KOPT-K1 (cell line): ENCODE measurements around the gene ROBO3.

Experiments
- H3K27ac ChIP-seq: fragments of 200-600 bp; sonication (generic); 2 replicates; pipeline ENCODE4 v1.5.1; 2016; ENCODE audit warnings: antibody characterized with exemption, mild to moderate bottlenecking, low read depth, low read length; ENCODE audit not compliant: poor library complexity, severe bottlenecking
- H3K36me3 ChIP-seq: fragments of 200-600 bp; sonication (generic); 2 replicates; pipeline ENCODE4 v1.5.1; 2017; ENCODE audit warnings: antibody characterized with exemption, mild to moderate bottlenecking, low read length, moderate library complexity; ENCODE audit not compliant: insufficient read depth
- H3K9me3 ChIP-seq: fragments of 200-600 bp; sonication (generic); 2 replicates; pipeline ENCODE4 v1.5.1; 2017; ENCODE audit warnings: antibody characterized with exemption, low read length, mild to moderate bottlenecking; ENCODE audit not compliant: insufficient read depth, poor library complexity, severe bottlenecking

The ROBO3 gene

DNA sequence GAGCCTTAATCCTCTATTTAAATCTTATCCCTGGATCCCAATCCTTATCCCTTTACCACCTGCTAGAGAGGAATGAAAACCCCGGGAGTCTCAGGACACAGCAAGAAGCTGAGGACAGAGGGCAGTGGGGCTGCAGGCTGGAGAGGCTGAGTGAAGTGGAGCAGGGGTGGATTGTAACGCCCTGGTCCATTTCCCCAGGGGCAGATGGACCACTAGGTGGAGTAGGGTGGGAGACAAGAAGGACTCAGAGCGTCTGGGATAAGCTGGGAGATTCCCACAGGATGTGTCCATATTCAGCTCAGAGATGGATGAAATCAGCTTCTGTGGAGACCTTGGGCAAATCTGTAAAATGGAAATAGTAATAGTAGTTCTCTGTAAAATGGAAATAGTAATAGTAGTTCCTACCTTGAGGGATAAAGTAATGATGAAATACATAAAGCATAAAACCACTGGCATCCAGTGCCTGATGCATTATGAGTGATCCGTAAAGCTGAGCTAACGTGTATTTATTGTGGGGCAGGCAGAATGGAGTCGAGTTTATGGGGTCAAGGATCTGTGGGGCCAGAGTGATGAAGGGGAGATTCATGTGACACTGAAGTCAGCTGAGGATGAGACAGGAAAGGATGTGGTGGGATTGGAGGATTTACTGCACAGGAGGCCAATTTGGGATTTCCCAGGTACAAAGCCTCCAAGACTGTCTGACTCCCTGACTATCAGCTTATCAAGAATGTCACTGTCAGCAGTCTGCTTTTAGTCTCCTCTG lies 34.3 kb downstream of the ROBO3 start:
- no peak overlapping the region for H3K27ac ChIP-seq
- no peaks in the 10 kb centered on the region for H3K36me3 ChIP-seq
- H3K9me3 ChIP-seq, result no peaks in the 10 kb centered on the region

DNA sequence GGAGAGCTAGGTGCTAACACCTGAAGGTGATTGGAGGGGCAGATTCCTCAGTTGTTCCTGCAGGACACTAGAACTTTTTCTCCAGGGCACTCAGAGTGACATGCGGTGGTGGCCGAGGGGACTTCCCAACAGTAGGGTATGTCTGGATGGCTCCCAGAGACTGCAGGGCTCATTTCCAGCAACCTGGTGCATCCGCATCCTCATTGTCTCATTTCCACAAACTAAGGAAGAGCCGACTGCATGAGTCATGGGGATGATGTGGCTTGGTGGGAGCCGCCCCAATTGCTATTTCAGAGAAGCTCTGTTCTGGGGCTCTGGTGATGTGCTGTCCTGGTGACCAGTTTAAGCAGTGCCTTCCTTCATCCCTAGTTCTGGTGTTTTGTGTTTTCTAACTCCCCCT lies 35.2 kb downstream of the ROBO3 start:
- H3K9me3 ChIP-seq, result no peaks in the 10 kb centered on the region
- no peak overlapping the region for H3K27ac ChIP-seq

GRCh38 chr11:124902616-124903015 lies 37.4 kb downstream of the ROBO3 start:
- Histone ChIP-seq H3K9me3 (no peaks in the 10 kb centered on the region), H3K36me3 (no peaks in the 10 kb centered on the region), H3K27ac (no peak overlapping the region)

More for the DNA sequence above, 35.2 kb downstream of the ROBO3 start:
- H3K36me3 ChIP-seq, result no peaks in the 10 kb centered on the region

DNA sequence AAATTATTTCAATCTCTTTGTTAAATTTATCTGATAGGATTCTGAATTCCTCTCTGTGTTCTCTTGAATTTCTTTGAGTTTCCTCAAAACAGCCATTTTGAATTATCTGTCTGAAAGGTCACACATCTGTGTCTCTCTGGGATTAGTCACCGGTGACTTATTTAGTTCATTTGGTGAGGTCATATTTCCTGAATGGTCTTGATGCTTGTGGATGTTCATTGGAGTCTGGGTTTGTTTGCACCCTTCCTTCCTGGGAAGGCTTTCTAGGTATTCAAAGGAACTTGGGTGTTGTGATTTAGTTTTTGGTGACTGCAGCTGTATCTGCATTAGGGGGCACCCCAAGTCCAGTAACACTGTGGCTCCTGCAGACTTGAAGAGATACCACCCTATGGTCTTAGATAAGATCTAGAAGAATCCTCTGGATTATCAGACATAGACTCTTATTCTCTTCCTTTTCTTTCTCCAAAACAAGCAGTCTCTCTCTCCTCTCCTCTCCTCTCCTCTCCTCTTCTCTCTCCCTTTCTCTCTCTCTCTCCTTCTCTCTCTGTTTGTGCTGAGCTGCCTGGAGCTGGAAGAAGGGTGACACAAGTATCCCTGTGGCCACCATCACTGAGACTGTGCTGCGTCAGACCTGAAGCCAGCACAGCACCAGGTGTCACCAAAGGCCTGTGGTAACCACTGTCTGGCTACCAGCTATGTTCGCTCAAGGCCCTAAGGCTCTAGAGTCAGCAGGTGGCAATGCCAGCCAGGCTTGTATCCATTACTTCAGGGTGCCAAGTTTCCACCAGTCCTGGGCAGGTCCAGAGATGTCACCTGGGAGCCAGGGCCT lies 50.5 kb downstream of the ROBO3 start:
- Histone ChIP-seq H3K9me3 (peaks cover 20% of the 10 kb centered on the region), H3K36me3 (no peaks in the 10 kb centered on the region), H3K27ac (no peak overlapping the region)

GRCh38 chr11:124916370-124916710 lies 51.1 kb downstream of the ROBO3 start:
- peaks cover 16% of the 10 kb centered on the region for H3K9me3 ChIP-seq
- no peaks in the 10 kb centered on the region for H3K36me3 ChIP-seq
- H3K27ac ChIP-seq, result no peak overlapping the region

DNA sequence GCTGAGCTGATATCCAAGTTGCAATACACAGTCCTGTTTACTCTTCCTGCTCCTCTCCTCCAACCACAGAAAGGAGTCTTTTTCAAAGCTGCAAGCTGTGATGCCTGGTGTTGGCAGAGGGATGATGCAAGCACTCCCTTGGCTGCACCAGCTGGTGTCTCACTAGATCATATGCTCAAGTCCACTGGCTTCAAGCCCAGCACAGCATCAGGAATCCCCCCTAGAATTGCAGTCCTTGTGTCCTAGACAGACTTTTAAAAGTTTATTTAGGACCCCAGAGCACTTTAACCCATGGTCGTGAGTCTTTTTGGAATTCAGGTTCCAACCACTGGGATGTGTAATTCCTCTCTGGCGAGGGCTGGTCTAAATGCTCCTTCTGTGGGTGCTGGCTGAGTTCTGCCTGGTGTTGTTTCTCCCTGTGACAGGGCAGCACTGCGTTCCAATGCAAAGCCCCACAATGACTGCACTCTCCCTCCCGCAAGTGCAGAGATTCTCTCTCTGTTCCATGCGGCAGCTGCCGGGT lies 51.9 kb downstream of the ROBO3 start:
- H3K9me3 ChIP-seq, result peaks cover 7% of the 10 kb centered on the region

DNA sequence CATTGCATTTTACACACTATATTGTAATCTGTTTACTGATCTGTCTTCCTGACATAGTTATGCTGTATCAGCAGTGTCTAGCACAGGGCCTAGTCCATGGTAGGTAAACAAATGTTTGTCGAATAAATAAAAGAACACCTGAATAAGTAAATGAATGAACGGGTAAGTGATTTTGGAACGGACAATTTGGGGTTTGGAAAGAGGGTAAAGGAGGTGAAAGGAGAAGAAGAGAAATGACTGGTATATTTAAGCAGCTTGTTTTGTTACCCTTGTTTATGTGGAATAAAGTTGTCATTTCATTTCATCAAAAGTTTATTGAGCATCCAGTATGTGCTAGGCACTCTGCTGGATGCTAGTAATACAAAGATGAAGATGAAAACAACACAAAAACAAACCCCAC lies 53.7 kb downstream of the ROBO3 start, which contains the start of gene HEPN1:
HEPN1 (plus strand) TSS at position 301 of the 400 bp plus-strand sequence.
- H3K9me3 ChIP-seq, result no peaks in the 10 kb centered on the region
- H3K27ac ChIP-seq, result no peak within 1 kb of the TSS
- no peaks in the 10 kb centered on the region for H3K36me3 ChIP-seq

More for the DNA sequence above, 51.9 kb downstream of the ROBO3 start:
- H3K36me3 ChIP-seq, result no peaks in the 10 kb centered on the region
- H3K27ac ChIP-seq, result no peak overlapping the region

DNA sequence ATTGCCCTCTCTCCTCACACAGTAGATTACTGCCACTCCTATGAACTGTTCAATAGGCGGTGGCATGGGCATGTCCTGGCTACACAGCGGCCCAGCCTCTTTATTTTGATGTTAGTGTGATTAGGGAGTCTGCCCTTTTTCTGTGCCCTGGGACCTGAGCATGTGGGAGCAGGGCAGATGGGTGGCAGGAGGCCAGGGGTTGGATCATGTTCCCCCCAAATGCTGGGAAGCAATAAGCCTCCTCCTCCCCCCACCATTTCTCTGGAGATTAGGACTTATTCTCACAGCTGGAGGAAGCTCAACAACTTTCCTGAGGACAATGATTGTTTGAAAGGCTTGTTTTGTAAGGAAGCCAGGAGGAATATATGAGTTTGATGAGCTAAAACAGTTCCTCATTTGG lies 54.7 kb downstream of the ROBO3 start:
- Histone ChIP-seq H3K36me3 (no peaks in the 10 kb centered on the region), H3K27ac (no peak overlapping the region), H3K9me3 (no peaks in the 10 kb centered on the region)

- Histone ChIP-seq H3K27ac (no peak overlapping the region), H3K36me3 (no peaks in the 10 kb centered on the region), H3K9me3 (no peaks in the 10 kb centered on the region)
Observed at GRCh38 chr11:124920356-124920755, 55.1 kb downstream of the ROBO3 start.

DNA sequence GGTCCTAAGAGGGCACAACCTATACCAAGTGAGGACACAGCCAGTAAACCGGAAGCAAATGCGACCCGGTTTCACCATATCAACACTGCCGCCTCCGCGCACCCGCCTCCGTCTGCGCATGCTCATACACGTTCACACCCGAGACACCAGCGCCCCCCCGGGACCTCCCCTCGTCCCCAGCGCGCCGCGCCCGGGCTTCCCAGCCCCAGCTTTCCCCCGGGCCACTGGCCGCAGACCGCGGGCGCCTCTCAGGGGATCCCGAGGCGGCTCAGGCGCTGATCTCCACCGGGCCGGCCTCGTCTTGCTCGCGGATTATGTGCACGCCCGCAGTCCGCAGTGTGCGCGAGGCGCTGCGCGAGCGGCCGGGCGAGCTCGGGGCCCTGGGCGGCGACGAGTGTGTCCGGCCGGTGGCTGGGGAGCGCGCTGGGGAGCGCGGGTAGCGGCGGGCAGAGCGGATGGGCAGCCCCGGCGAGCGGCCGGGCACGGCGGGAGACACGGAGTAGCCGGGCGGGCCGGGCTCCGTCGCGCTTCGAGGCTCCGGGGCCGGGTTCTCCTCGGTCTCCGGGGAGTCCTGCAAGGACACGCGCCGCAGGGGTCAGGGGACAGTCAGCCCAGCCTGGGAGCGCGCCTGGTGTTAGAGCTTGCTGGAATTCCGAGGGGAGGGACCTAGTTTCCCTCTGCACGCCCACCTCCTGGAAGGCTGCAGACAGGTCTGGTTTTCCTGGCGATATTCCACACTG lies 55.8 kb downstream of the ROBO3 start:
- no peaks in the 10 kb centered on the region for H3K9me3 ChIP-seq
- H3K27ac ChIP-seq, result peak overlapping the region; percentile 72

GRCh38 chr11:124922831-124923230 lies 57.6 kb downstream of the ROBO3 start:
- Histone ChIP-seq H3K9me3 (no peaks in the 10 kb centered on the region), H3K27ac (peak overlapping the region; percentile 72), H3K36me3 (no peaks in the 10 kb centered on the region)

More for the DNA sequence above, 55.8 kb downstream of the ROBO3 start:
- H3K36me3 ChIP-seq, result no peaks in the 10 kb centered on the region

GRCh38 chr11:124923296-124923695 lies 58.1 kb downstream of the ROBO3 start:
- no peaks in the 10 kb centered on the region for H3K36me3 ChIP-seq
- no peaks in the 10 kb centered on the region for H3K9me3 ChIP-seq
- H3K27ac ChIP-seq, result peak overlapping the region; percentile 72

DNA sequence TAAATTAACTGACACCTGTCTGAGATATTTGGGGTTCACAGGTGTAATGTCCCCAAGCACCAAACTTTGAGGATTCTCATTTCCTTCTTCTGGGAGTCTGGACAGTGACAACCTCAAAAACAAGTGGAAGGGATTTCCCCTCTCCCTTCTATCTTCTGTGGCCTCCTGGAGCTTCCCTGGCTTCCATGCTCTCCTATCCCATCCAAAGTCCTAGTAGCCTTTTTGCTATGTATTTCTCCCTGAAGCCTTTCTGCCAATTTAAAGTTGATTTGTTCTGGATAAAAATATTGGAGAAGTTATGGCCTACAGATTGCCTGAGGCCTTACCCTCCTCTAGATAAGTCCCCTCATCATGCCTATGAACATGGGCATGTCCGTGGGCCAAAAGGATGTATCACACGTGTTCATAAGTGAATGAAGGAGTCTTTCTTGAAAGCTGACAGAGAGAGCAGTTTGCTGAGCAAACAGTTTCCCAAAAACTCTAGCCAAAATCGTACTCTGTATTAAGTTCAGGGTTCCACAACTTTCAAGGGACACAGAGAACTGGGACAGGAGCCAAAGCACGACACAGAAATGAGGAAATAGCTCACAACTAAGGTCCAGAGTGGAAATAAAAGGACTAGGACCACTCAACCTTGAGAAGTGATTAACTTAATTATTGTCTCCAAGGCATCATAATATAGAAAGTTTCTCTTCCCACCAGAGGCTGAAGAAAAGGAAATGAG lies 63.9 kb downstream of the ROBO3 start:
- H3K9me3 ChIP-seq, result no peaks in the 10 kb centered on the region
- H3K27ac ChIP-seq, result no peak overlapping the region
- H3K36me3 ChIP-seq, result no peaks in the 10 kb centered on the region

GRCh38 chr11:124930799-124931198 lies 65.6 kb downstream of the ROBO3 start:
- Histone ChIP-seq H3K27ac (no peak overlapping the region), H3K9me3 (no peaks in the 10 kb centered on the region), H3K36me3 (no peaks in the 10 kb centered on the region)
